Fibroblast of skin of left quadriceps (primary cell): ENCODE results near the gene CERS5.
A peak's percentile ranks its signal among the peaks of the same experiment; 100 is the strongest.
"Not testable (repeated sequence)": the region's sequence is repeated elsewhere in the genome, so short reads cannot be mapped to it uniquely, and the experiment has no call there.

Experiments used
- DNase-seq, 2 experiments: peaks; one replicate each; pipeline ENCODE4 v3.0.0-alpha.2; 2013; ENCODE audit warnings: low read depth in 2 of 2

The CERS5 gene

GRCh38 chr12:50187084-50187900 is 20.1 kb upstream of the CERS5 start:
- peak; percentile 93 for DNase-seq

GRCh38 chr12:50186681-50187080 is 19.5 kb upstream of the CERS5 start:
- peak; percentile 73 to 76 for DNase-seq

- DNase-seq: no peak
Observed at GRCh38 chr12:50185970-50186663, 18.9 kb upstream of the CERS5 start.

DNA sequence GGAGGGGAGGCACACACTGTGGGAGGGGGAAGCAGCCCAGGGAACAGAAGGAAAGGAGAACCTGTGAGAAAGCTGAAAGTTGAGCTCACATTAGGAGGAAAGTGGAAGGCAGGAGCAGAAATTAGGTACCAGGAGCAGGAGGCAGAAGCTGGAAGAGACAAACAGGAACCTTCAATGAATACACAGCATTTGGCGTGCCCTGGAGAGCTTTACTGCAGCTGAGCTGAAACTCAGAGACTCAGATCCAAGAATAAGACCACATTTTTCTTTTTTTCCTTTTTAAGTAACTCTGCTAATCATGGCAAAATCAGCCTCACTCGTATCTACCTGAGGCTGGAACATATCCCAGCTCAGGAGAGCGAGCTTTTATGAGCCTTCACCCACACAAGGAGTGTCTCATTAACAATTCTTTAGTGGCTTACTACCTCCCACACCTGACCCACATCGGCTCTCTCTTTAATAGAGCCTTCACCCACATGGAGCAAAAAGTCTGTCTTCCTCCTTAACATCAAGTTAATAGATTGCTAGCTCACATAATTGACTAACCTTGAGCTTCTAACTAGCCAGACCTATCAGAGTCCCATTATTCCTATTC is 18.2 kb upstream of the CERS5 start:
- no peak for DNase-seq

DNA sequence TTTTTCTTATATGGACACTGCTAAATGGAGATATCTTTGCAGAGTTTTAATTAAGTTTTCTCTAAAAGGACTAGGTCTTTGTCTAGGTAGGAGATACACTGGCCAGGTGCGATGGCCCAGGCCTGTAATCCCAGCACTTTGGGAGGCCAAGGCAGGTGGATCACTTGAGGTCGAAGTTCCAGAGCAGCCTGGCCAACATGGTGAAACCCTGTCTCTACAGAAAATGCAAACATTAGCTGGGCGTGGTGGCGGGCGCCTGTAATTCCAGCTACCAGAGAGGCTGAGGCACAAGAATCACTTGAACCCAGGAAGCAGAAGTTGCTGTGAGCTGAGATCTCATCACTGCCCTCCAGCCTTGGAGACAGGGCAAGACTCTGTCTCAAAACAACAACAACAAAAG is 17.1 kb upstream of the CERS5 start:
- DNase-seq: no peak

- DNase-seq: no peak
Observed at GRCh38 chr12:50182461-50182860, 15.3 kb upstream of the CERS5 start.

- DNase-seq: no peak
Observed at GRCh38 chr12:50181691-50182090, 14.5 kb upstream of the CERS5 start.

- DNase-seq: no peak
Observed at GRCh38 chr12:50175716-50176026, 8.5 kb upstream of the CERS5 start.

- peak; percentile 60 to 69 for DNase-seq
Observed at GRCh38 chr12:50174971-50175715, 8.0 kb upstream of the CERS5 start.

DNA sequence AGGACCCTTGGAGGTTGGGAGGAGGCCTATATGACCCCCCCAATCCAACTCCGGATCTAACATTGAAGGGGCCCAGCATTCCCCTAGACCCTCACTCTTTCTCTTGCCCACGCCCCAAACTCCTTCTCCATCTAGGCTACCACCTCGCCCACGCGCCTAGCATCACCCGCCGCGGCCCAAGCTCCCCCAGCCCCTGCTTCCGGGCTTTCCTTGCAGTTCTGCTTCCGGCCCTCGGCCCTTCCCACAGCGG is 445 bp downstream of the CERS5 start:
- DNase-seq: no peak

DNA sequence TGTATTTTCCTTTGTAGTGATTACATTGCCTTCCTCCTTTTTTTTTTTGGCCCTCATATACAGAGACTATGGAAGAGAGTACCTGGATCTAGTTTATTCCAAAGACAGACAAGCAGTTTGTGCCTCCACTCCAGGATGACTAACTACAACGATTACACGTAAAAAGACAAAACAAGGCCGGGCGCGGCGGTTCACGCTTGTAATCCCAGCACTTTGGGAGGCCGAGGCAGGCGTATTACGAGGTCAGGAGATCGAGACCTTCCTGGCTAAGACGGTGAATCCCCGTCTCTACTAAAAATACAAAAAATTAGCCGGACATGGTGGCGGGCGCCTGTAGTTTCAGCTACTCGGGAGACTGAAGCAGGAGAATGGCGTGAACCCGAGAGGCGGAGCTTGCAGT is 2.2 kb downstream of the CERS5 start:
- DNase-seq: no peak

DNA sequence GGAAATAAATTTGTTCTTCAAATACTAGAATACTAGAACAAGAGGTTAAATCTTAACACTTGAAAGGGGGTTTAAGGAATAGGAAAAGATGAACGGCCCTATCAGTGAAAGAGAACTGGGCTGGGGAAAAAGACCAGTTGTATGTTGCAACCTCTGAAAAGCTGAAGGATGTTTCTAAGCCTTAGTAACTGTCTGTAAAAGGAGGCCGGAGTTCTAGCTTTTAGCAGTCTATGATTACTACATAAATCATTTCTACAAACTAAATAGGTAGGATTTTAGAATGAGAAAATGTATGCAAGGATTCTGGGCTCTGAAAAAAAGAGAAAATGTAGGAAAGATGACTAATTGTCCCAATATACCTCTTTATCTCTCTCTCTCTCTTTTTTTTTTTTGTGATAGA is 4.9 kb downstream of the CERS5 start:
- DNase-seq: peak in 1 of 2 experiments; percentile 31

GRCh38 chr12:50160643-50161042 is 6.5 kb downstream of the CERS5 start:
- no peak for DNase-seq

GRCh38 chr12:50157259-50157658 is 9.9 kb downstream of the CERS5 start:
- no peak for DNase-seq

DNA sequence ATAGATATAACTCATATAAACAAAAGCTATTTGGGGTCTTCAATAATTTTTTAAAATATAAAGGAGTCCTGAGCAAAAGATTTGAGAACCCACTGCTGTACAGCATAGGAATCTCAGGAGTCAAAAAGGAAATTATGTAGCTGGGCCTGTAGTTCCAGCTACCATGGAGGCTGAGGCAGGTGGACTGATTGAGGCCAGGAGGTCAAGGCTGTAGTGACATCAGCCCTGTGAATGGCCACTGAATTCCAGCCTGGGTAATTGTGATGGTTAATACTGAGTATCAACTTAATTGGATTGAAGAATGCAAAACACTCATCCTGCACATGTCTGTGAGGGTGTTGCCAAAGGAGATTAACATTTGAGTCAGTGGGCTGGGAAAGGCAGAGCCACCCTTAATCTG is 10.5 kb downstream of the CERS5 start:
- no peak for DNase-seq

- not testable (repeated sequence) for DNase-seq
Observed at GRCh38 chr12:50154947-50155346, 12.2 kb downstream of the CERS5 start.

DNA sequence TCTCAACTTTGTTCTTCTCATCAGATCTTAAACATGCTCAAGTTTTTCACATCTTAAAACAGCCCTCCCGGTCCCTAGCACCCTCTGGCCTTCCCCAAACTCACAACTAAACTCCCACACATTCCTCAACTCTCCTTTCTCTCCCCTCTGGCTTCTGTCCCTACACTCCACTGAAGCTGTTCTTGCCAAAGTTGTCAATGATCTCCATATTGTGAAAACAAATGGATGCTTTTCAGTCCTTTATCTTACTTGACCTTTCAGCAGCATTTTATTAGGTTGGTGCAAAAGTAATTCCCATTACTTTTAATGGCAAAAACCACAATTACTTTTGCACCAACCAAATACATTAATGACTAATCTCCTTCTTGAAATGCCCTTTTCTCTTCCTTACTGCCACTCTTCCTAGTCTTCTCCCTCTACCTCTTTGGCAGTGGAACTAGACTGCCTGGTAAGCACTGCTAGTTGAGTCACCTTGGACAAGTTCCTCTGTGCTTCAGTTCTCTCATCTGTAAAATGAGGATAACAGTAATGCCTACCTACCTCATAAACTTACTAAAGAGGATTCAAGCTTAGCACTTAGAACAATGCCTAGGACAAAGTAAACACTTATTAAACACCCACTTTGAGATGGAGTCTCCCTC is 16.0 kb downstream of the CERS5 start:
- DNase-seq: no peak

DNA sequence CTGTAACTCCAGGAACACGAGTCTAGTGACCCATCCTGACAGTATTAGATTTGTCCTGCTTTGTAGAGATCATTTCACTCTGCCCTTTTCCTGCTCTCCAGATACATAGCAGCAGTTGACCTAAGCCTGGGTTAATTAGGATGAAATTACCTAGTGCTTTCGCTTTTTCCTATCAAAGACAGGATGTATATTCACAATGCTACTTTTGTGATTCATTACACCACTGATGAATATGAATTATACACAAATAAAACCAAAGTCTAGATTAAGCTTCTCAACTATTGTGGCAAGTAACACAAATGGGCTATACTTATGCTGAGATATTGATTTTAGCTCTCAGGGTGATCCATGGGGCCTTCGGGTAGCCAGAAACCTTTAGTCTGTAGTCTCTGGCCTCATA is 17.9 kb downstream of the CERS5 start:
- DNase-seq: no peak

GRCh38 chr12:50148011-50148410 is 19.2 kb downstream of the CERS5 start:
- DNase-seq: not testable (repeated sequence)

DNA sequence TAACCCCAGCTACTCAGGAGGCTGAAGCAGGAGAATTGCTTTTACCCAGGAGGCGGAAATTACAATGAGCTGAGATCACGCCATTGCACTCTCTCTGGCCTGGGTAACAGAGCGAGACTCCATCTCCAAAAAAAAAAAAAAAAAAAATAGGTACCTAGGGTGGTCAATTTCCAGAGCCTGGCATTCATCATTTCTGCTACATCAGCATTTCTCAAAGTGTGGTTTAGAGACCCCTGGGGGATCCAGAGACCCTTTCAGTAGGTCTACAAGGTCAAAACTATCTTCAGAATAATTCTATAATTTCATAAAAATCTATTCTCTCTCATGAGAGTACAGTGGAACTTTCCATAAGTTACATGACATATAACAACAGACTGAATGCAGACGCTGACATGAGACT is 19.9 kb downstream of the CERS5 start:
- DNase-seq: no peak

DNA sequence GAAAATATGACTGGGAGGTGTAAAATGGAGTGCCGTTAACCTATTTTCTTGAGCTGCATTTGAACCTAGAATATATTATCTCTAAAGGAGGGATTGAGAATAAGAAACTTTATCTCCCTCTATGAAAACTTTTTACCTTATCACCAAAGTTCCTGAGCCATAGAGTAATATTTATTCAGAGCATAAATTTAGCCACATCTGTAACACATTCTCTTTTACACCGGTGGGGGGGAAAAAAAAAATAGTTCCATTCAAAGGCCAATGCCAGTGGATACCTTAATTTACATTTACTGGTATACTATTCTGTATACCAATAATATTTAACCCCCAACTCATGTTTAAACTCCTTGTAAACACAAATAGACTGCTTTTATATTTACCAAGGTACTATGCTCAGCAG is 21.7 kb downstream of the CERS5 start:
- no peak for DNase-seq

DNA sequence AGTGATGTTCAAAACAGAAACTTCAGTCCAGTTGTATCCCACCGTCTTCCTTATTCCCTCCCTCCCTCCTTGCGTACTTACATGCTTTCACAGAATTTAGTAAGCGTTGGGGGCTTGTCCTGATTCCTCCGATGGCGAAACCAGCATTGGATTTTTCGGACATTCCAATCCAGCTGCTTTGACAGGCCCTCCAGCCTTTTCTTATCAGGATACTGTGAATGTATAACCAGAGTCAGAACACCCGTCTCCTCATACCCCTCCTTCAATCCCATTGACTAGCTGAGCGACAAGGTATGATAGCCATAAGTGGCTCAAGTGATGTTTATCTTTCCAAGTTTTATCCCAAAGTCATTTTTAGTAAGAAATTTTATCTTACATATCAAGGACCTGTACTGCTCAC is 24.2 kb downstream of the CERS5 start:
- DNase-seq: no peak
